Epithelial cell of proximal tubule (primary cell): ENCODE data around the gene TNFAIP2. TPM values are rescaled to one million over a fixed set of nuclear protein-coding genes. Genes with fewer than 3 reads are reported as not detected.
"Not testable (repeated sequence)": the region's sequence is repeated elsewhere in the genome, so short reads cannot be mapped to it uniquely, and the experiment has no call there.

Experiments used
- DNase-seq: peaks from one replicate; pipeline ENCODE4 v3.0.0-alpha.2; 2011; ENCODE audit warnings: low read depth
- H3K4me3 ChIP-seq: 2 replicates; pipeline ENCODE4 v1.5.1; 2011; ENCODE audit warnings: low read depth, mild to moderate bottlenecking, low read length
- total RNA-seq: library from RNA; depleted of rRNA; stranded (reverse); fragments of >200 nt; gene quantifications from 2 replicates; pipeline ENCODE4 v1.2.3, GENCODE V29; 2015
- TF ChIP-seq, protein P1 (sequence below): conservative IDR thresholded peaks from 2 replicates; pipeline ENCODE4 v1.5.1; 2012; ENCODE audit warnings: low read depth, mild to moderate bottlenecking, low read length

The TNFAIP2 gene
- total RNA-seq, 1 donor from 2014 or later: 155 TPM

DNA sequence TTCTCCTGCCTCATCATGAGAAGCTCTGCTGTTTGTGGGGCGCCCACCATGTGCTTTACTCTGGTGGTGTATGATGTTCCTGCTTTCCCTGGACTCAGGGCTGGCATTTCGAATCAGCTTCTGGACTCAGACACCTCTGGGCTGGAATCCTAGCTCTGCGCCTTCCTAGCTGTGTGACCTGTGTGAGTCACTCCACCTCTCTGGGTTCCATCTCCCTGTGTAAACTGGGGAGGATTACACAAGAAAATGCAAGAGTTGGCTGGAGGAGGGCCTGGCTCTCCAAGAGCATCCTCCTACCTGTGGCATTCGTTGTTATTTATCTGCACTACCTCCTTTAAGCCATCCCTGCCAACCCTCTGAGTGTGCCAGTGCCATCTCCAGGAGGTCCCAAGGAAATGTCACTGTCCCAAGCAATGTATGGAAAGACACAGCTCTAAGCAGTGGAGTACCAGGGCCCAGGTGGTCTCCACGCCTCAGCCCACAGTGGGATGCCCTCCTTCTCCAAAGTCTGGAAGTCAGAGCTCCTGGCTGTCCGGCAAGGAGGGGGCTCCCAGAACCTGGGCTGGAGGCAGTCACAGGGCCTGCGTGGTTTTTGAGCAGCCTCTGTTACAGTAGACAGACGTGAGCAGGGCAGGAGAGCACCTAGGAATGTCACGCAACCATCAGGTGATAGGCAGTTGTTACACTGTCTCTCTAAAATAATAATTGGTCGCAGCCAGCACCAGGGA, 7.3 kb upstream of the TNFAIP2 start:
- H3K4me3 ChIP-seq: no peak overlapping the region
- DNase-seq: no peak
- TF ChIP-seq, protein P1, sequence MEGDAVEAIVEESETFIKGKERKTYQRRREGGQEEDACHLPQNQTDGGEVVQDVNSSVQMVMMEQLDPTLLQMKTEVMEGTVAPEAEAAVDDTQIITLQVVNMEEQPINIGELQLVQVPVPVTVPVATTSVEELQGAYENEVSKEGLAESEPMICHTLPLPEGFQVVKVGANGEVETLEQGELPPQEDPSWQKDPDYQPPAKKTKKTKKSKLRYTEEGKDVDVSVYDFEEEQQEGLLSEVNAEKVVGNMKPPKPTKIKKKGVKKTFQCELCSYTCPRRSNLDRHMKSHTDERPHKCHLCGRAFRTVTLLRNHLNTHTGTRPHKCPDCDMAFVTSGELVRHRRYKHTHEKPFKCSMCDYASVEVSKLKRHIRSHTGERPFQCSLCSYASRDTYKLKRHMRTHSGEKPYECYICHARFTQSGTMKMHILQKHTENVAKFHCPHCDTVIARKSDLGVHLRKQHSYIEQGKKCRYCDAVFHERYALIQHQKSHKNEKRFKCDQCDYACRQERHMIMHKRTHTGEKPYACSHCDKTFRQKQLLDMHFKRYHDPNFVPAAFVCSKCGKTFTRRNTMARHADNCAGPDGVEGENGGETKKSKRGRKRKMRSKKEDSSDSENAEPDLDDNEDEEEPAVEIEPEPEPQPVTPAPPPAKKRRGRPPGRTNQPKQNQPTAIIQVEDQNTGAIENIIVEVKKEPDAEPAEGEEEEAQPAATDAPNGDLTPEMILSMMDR: no peak

DNA sequence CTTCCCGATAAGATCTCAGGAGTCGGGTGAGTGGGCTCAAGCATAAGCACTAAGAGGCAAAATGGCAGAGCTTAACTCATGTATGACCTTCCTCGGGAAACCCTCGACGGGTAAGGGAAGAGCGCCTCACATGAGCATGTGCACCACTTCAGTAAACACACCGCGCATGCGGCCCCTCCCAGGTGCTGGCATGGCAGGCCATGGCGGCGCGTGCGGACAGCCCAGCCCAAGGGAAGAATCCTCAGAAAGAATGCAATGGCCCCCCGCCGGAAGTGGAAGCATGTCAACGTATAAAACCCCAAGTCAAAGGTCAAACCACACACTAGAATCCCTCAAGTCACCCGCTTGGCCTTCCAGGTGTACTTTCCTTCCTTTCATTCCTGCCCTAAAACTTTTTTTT, 6.6 kb upstream of the TNFAIP2 start:
- DNase-seq: no peak
- TF ChIP-seq, protein P1: no peak
- no peak overlapping the region for H3K4me3 ChIP-seq

DNA sequence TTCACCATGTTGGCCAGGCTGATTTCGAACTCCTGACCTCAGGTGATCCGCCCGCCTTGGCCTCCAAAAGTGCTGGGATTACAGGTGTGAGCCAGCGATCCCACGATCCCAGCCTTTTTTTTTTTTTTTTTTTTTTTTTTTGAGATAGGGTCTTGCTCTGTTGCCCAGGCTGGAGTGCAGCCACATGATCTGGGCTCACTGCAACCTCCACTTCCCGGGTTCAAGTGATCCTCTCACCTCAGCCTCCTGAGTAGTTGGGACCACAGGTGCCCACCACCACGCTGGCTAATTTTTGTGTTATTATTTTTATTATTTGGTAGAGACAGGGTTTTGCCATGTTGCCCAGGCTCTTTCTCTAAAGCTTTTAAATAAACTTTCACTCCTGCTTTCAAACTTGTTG, 5.8 kb upstream of the TNFAIP2 start:
- H3K4me3 ChIP-seq, DNase-seq: not testable (repeated sequence)

DNA sequence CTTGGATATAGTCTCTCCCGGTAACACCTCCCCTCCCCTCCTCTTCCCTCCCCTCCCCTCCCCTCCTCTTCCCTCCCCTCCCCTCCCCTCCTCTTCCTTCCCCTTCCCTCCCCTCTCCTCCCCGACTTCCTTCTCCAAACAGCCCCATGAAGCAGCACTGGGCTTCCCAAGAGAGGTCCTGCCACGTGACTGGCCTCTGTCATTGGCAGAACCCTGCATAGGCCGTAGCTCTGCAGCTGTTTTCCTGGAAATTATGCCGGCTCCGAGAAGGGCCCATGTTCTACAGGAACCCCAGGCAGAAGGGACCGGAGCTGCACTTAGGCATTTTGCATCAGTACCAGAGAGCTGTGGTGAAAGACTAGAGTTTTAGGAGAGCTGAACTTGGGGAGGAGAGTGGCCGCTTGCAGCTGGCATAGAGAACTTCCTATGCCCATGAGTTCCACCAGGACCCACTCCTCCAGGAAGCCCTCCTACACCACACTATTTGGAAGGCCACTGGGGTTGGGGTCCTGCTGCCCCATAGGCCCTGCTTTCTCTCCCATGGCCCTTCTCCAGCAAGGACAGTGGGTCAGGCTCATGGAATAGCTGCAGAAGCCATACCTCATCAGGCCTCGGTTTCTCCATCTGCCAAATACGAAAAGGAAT, 5.1 kb upstream of the TNFAIP2 start:
- no peak overlapping the region for H3K4me3 ChIP-seq
- TF ChIP-seq, protein P1: no peak
- no peak for DNase-seq

DNA sequence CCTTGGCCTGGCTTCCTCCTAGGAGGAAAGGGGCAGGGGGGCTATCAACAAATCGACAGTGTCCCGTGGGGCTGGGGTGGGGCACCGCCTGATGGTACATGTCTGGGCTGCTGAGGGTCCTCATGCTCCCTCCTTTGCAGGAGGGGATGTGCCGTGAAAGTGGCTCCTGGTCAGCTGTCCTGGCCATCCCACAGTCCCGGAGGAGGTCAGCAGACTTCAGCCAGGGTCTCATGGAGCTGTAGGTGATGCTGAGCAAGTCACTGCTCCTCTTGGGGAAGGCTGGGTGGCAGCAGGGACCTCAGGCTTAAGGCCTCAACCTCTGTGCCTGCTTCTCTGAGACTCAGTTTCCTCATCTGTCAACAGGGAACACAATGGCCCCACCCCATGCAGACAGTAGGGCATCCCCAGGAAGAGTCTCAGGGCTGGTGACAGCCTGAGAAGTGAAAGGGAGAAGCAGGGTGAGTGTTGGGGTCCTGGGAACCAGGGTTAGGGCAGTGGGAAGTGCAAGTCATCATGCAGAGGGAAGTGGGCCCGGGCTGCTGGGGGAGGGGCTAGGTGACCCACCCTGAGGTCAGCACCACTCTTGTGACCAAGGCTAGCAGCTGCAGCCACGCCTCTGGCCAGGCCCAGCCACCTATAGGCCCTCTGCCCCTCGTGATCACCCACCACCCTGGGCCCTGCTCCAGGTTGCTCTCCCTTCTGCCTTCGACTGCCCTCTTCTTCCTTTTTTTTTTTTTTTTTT, 4.4 kb upstream of the TNFAIP2 start:
- no peak for DNase-seq
- TF ChIP-seq, protein P1: no peak
- H3K4me3 ChIP-seq: no peak overlapping the region

DNA sequence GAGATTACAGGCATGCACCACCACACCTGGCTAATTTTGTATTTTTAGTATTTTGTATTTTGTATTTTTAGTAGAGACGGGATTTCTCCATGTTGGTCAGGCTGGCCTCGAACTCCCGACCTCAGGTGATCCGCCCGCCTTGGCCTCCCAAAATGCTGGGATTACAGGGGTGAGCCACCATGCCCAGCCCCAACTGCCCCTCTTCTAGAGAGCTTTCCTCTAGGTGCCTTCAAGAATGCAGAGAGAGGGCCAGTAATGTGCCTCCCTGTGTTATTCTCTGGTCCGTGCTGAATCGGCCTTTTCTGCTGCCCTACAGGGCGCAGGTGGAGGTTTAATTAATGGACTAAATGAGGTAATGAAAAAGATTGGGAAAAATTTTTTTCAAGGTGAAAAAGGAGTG, 3.7 kb upstream of the TNFAIP2 start:
- not testable (repeated sequence) for H3K4me3 ChIP-seq, DNase-seq

DNA sequence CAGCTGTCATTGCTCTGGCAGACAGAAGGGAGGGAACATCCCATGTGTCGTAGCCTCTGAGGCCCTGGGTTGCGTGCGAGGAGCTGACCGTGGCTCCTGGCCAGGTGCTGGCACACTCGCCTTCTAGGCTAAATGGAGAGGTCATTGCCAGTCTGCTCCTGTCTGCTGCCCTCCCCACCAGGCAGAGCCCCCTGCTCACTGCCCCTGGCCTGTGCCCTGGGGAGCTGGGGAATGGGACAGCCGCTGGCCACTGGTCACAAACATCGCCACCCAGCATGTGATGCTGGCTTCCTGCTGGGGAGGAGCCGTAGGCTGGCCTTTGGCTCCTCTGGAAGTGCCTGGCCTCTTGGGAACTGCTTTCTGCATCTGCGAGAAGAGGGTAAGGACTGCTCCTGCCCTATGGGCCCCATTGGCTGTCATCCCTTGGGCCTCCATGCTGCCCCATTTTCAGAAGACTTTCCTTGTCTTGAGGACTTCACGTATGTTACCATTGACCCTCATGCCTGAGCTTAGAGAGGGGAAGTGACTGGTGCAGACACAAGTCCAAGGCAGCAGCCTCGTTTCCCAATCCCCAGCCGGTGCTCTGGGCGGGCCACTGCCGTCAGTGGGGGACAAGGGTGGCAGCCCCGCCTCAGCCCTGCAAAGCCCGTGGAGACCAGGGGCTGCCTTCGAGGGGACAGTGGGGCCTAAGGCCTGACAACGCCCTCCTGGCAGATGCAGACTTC, 2.0 kb upstream of the TNFAIP2 start:
- DNase-seq: no peak
- TF ChIP-seq, protein P1: no peak
- no peak overlapping the region for H3K4me3 ChIP-seq
